Retinal pigment epithelial cell (primary cell): ENCODE results near the gene C6orf120.

Experiments
- DNase-seq: peaks from one replicate; pipeline ENCODE4 v3.0.0-alpha.2; 2010; ENCODE audit warnings: low read depth
- H3K4me3 ChIP-seq: 2 replicates; pipeline ENCODE4 v1.5.1; 2011; ENCODE audit warnings: mild to moderate bottlenecking, low read length, control low read depth, moderate library complexity
- CTCF ChIP-seq: conservative IDR thresholded peaks from 2 replicates; pipeline ENCODE4 v1.5.1; 2011; ENCODE audit warnings: low read depth, low read length, control low read depth, inconsistent platforms

C6orf120 gene

GRCh38 chr6:169738204-169738975, 36.5 kb downstream of the C6orf120 start:
- no peak for TF ChIP-seq CTCF
- no peak for DNase-seq
- H3K4me3 ChIP-seq: no peak overlapping the region

- DNase-seq: peak; percentile 82
- no peak for TF ChIP-seq CTCF
- no peak overlapping the region for H3K4me3 ChIP-seq
Observed at GRCh38 chr6:169738976-169739529, 37.1 kb downstream of the C6orf120 start.

- no peak for TF ChIP-seq CTCF
- DNase-seq: no peak
- H3K4me3 ChIP-seq: no peak overlapping the region
Observed at GRCh38 chr6:169741344-169741743, 39.4 kb downstream of the C6orf120 start.

- TF ChIP-seq CTCF: no peak
- no peak overlapping the region for H3K4me3 ChIP-seq
- no peak for DNase-seq
Observed at GRCh38 chr6:169745405-169745804, 43.5 kb downstream of the C6orf120 start.

GRCh38 chr6:169746556-169746955, 44.6 kb downstream of the C6orf120 start:
- DNase-seq: no peak
- no peak overlapping the region for H3K4me3 ChIP-seq
- TF ChIP-seq CTCF: no peak

- no peak for TF ChIP-seq CTCF
- DNase-seq: peak; percentile 83
- H3K4me3 ChIP-seq: peak within 1 kb of the TSS; percentile 77
Observed at GRCh38 chr6:169751242-169752073, 49.5 kb downstream of the C6orf120 start, which contains the start of the genes DYNLT2 and ERMARD. DYNLT2 (minus strand) TSS chr6:169751572; CDS start chr6:169751458, 114 bp downstream. ERMARD (plus strand) TSS chr6:169751622; CDS start chr6:169751658, 36 bp downstream.
